Naive thymus-derived CD8-positive, alpha-beta T cell (primary cell): ENCODE results near the gene USP49. TPM values are rescaled to one million over a fixed set of nuclear protein-coding genes. Genes with fewer than 3 reads are reported as not detected.

Source experiments
- ATAC-seq, 2 donors: fragments of 150-1000 bp; cut with Tn5 transposase in 1 of 2; sonication (Bioruptor Pico), chemical (Tn5 transposase) in 1 of 2; 1 replicate in 1 of 2; 2 replicates in 1 of 2; pipeline ENCODE4 v1.10.0; 2021; ENCODE audit warnings: mild to moderate bottlenecking in 2 of 2, moderate library complexity in 2 of 2
- POLR2A ChIA-PET: fragments of 350-600 bp; sonication (Branson Sonifier 250); formaldehyde crosslinking; loops from one replicate; lab custom pipeline; 2021; ENCODE audit warnings: antibody characterized with exemption; lab: Charles Lee
- DNase-seq, 10 donors: peaks; one replicate each; pipeline versions ENCODE4 v3.0.0 to v3.0.0-alpha.2; 2020 to 2022
- H3K27ac Mint-ChIP-seq, 10 donors: one replicate each; pipeline ENCODE4 v1.8.0; 2020 to 2022; ENCODE audit warnings: mild to moderate bottlenecking in 10 of 10, mixed read lengths in 10 of 10, moderate library complexity in 4 of 10, inconsistent platforms in 1 of 10
- H3K27me3 Mint-ChIP-seq, 5 donors: one replicate each; pipeline ENCODE4 v1.8.0; 2021 to 2022; ENCODE audit warnings: mixed read lengths in 5 of 5
- H3K36me3 Mint-ChIP-seq, 3 donors: one replicate each; pipeline ENCODE4 v1.8.0; 2020 to 2022; ENCODE audit warnings: mixed read lengths in 3 of 3, mild to moderate bottlenecking in 2 of 3, inconsistent platforms in 1 of 3
- H3K4me1 Mint-ChIP-seq, 4 donors: one replicate each; pipeline ENCODE4 v1.8.0; 2021 to 2022; ENCODE audit warnings: mixed read lengths in 4 of 4
- H3K4me3 Mint-ChIP-seq, 10 donors: one replicate each; pipeline ENCODE4 v1.8.0; 2020 to 2022; ENCODE audit warnings: mild to moderate bottlenecking in 10 of 10, mixed read lengths in 10 of 10, moderate library complexity in 6 of 10, inconsistent platforms in 1 of 10
- H3K9me3 Mint-ChIP-seq, 9 donors: one replicate each; pipeline ENCODE4 v1.8.0; 2020 to 2022; ENCODE audit warnings: mixed read lengths in 9 of 9, mild to moderate bottlenecking in 3 of 9, inconsistent platforms in 1 of 9, moderate library complexity in 1 of 9
- polyA plus RNA-seq, 3 donors: library from polyadenylated mRNA; unstranded; fragments of 300-500 nt; fragmentation: Illumina TruSeq; gene quantifications; one replicate each; pipeline ENCODE4 v1.2.3, GENCODE V29; 2021
- total RNA-seq, 8 experiments: library from RNA in 2 of 8; stranded (reverse) in 2 of 8; gene quantifications; one replicate each; pipeline ENCODE4 v1.2.3 and lab custom pipeline; 2021 to 2026

Gene USP49
- total and polyA plus RNA-seq, 5 experiments from 2014 or later: 0.34 to 3.0 (median 0.48) TPM

- POLR2A ChIA-PET: interaction anchor here (0.9 to 5.7 kb wide), 7 partner anchors 11 to 138 kb away, joined by 4 to 98 read pairs (median 13); partner anchors contain the start of genes TAF8, TOMM6 and USP49
Observed at GRCh38 chr6:41922154-41922553, 27.0 kb upstream of the USP49 start.

GRCh38 chr6:41921712-41921998, 26.5 kb upstream of the USP49 start:
- H3K27ac Mint-ChIP-seq: peak overlapping the region; percentile 97 to 100 (median 99)
- H3K36me3 Mint-ChIP-seq: peaks cover 0 to 18% (median 0%) of the 10 kb centered on the region in 3 donors
- DNase-seq (no peak), ATAC-seq (peak in 1 of 2 donors; percentile 26)
- no peaks in the 10 kb centered on the region for H3K9me3 Mint-ChIP-seq
- H3K4me3 Mint-ChIP-seq: peak overlapping the region; percentile 97 to 100 (median 100)
- H3K27me3 Mint-ChIP-seq: peaks cover 0 to 4% (median 0%) of the 10 kb centered on the region in 5 donors
- POLR2A ChIA-PET: interaction anchor here (0.7 to 5.7 kb wide), 13 partner anchors 9 to 1008 kb away, joined by 3 to 98 read pairs (median 7); partner anchors contain the start of genes CCND3, TAF8, TOMM6 and USP49
- H3K4me1 Mint-ChIP-seq: peaks cover 37 to 59% (median 53%) of the 10 kb centered on the region in 4 donors

More at GRCh38 chr6:41922154-41922553, 27.0 kb upstream of the USP49 start:
- H3K36me3 Mint-ChIP-seq: peaks cover 0 to 16% (median 0%) of the 10 kb centered on the region in 3 donors
- DNase-seq (no peak), ATAC-seq (no peak)
- no peaks in the 10 kb centered on the region for H3K9me3 Mint-ChIP-seq
- peak overlapping the region; percentile 97 to 100 (median 100) for H3K4me3 Mint-ChIP-seq
- peaks cover 37 to 59% (median 55%) of the 10 kb centered on the region in 4 donors for H3K4me1 Mint-ChIP-seq
- peaks cover 0 to 4% (median 0%) of the 10 kb centered on the region in 5 donors for H3K27me3 Mint-ChIP-seq
- H3K27ac Mint-ChIP-seq: peak overlapping the region; percentile 97 to 100 (median 99)

- peak within 1 kb of the TSS; percentile 97 to 100 (median 99) for H3K27ac Mint-ChIP-seq
- ATAC-seq: peak; percentile 86 to 91
- H3K27me3 Mint-ChIP-seq: peaks cover 0 to 4% (median 0%) of the 10 kb centered on the region in 5 donors
- peak; percentile 89 to 98 (median 94) for DNase-seq
- H3K36me3 Mint-ChIP-seq: peaks cover 0 to 23% (median 0%) of the 10 kb centered on the region in 3 donors
- POLR2A ChIA-PET: interaction anchor here (0.7 to 5.7 kb wide), 14 partner anchors 10 to 1009 kb away, joined by 3 to 98 read pairs (median 6); partner anchors contain the start of genes CCND3, TAF8, TOMM6 and USP49
- no peaks in the 10 kb centered on the region for H3K9me3 Mint-ChIP-seq
- H3K4me3 Mint-ChIP-seq: peak within 1 kb of the TSS; percentile 97 to 100 (median 100)
- H3K4me1 Mint-ChIP-seq: peaks cover 37 to 58% (median 54%) of the 10 kb centered on the region in 4 donors
Observed at GRCh38 chr6:41920921-41921711, 25.9 kb upstream of the USP49 start, which contains the start of the genes BYSL and MED20. Gene BYSL, plus strand, starts transcription at chr6:41921499. Its CDS starts 64 bp downstream, at chr6:41921563. Gene MED20, minus strand, starts transcription at chr6:41921139. Its CDS starts 121 bp downstream, at chr6:41921018.

GRCh38 chr6:41917528-41917927, 22.4 kb upstream of the USP49 start:
- no peak for DNase-seq
- POLR2A ChIA-PET: no interaction called here
- Mint-ChIP-seq H3K36me3 (peaks cover 0 to 39% (median 9%) of the 10 kb centered on the region in 3 donors), H3K27ac (no peak overlapping the region), H3K27me3 (peaks cover 0 to 4% (median 0%) of the 10 kb centered on the region in 5 donors), H3K9me3 (no peaks in the 10 kb centered on the region), H3K4me1 (peaks cover 25 to 48% (median 29%) of the 10 kb centered on the region in 4 donors), H3K4me3 (no peak overlapping the region)
- ATAC-seq: no peak

- peaks cover 4 to 28% (median 9%) of the 10 kb centered on the region in 4 donors for H3K4me1 Mint-ChIP-seq
- no peak for DNase-seq
- POLR2A ChIA-PET: no interaction called here
- no peaks in the 10 kb centered on the region for H3K9me3 Mint-ChIP-seq
- peaks cover 0 to 54% (median 10%) of the 10 kb centered on the region in 3 donors for H3K36me3 Mint-ChIP-seq
- no peaks in the 10 kb centered on the region for H3K27me3 Mint-ChIP-seq
- no peak overlapping the region for H3K4me3 Mint-ChIP-seq
- ATAC-seq: no peak
- peak overlapping the region in 1 of 10 donors; percentile 18 for H3K27ac Mint-ChIP-seq
Observed at GRCh38 chr6:41914869-41915530, 19.8 kb upstream of the USP49 start.

GRCh38 chr6:41914343-41914742, 19.2 kb upstream of the USP49 start:
- DNase-seq (no peak), ATAC-seq (no peak)
- Mint-ChIP-seq H3K9me3 (no peaks in the 10 kb centered on the region), H3K4me3 (no peak overlapping the region), H3K4me1 (peaks cover 0 to 25% (median 7%) of the 10 kb centered on the region in 4 donors), H3K36me3 (peaks cover 0 to 56% (median 10%) of the 10 kb centered on the region in 3 donors), H3K27me3 (no peaks in the 10 kb centered on the region), H3K27ac (peak overlapping the region in 1 of 10 donors; percentile 50)
- POLR2A ChIA-PET: no interaction called here

- POLR2A ChIA-PET: interaction anchor here (0.6 kb wide), 1 partner anchor 16 kb away, joined by 3 read pairs; no protein-coding TSS in a partner anchor
- Mint-ChIP-seq H3K9me3 (no peaks in the 10 kb centered on the region), H3K27me3 (no peaks in the 10 kb centered on the region), H3K27ac (peak overlapping the region in 1 of 10 donors; percentile 31), H3K4me3 (no peak overlapping the region), H3K4me1 (peaks cover 8 to 21% (median 14%) of the 10 kb centered on the region in 4 donors), H3K36me3 (peaks cover 0 to 76% (median 12%) of the 10 kb centered on the region in 3 donors)
- DNase-seq (no peak), ATAC-seq (no peak)
Observed at GRCh38 chr6:41909727-41910126, 14.6 kb upstream of the USP49 start.

- peak overlapping the region in 4 of 10 donors; percentile 22 to 68 (median 48) for H3K27ac Mint-ChIP-seq
- ATAC-seq (peak; percentile 54 to 67), DNase-seq (peak; percentile 23 to 74 (median 52))
- H3K4me1 Mint-ChIP-seq: peaks cover 14 to 20% (median 17%) of the 10 kb centered on the region in 4 donors
- no peak overlapping the region for H3K4me3 Mint-ChIP-seq
- no peaks in the 10 kb centered on the region for H3K27me3 Mint-ChIP-seq
- POLR2A ChIA-PET: no interaction called here
- no peaks in the 10 kb centered on the region for H3K9me3 Mint-ChIP-seq
- peaks cover 0 to 15% (median 0%) of the 10 kb centered on the region in 3 donors for H3K36me3 Mint-ChIP-seq
Observed at GRCh38 chr6:41901882-41902519, 6.8 kb upstream of the USP49 start.

GRCh38 chr6:41900861-41901260, 5.7 kb upstream of the USP49 start:
- Mint-ChIP-seq H3K27ac (no peak overlapping the region), H3K4me3 (no peak overlapping the region), H3K27me3 (no peaks in the 10 kb centered on the region), H3K4me1 (peaks cover 16 to 25% (median 21%) of the 10 kb centered on the region in 4 donors), H3K9me3 (no peaks in the 10 kb centered on the region), H3K36me3 (peaks cover 0 to 6% (median 0%) of the 10 kb centered on the region in 3 donors)
- no peak for DNase-seq
- ATAC-seq: no peak
- POLR2A ChIA-PET: no interaction called here

GRCh38 chr6:41896281-41896680, 1.1 kb upstream of the USP49 start:
- Mint-ChIP-seq H3K27ac (peak overlapping the region in 9 of 10 donors; percentile 73 to 96 (median 90)), H3K9me3 (no peaks in the 10 kb centered on the region), H3K4me3 (peak overlapping the region in 1 of 10 donors; percentile 15), H3K4me1 (peaks cover 0 to 11% (median 9%) of the 10 kb centered on the region in 4 donors), H3K27me3 (no peaks in the 10 kb centered on the region), H3K36me3 (no peaks in the 10 kb centered on the region)
- no peak for DNase-seq
- ATAC-seq: no peak
- POLR2A ChIA-PET: interaction anchor here (0.6 to 2.1 kb wide), 13 partner anchors 25 to 1303 kb away, joined by 3 to 18 read pairs (median 4); partner anchors contain the start of genes BYSL, MED20 and TAF8

- POLR2A ChIA-PET: interaction anchor here (0.5 to 2.1 kb wide), 15 partner anchors 13 to 669 kb away, joined by 3 to 18 read pairs (median 4); partner anchors contain the start of genes BYSL, MED20, TAF8 and TOMM6
- Mint-ChIP-seq H3K9me3 (no peaks in the 10 kb centered on the region), H3K4me3 (no peak overlapping the region), H3K27me3 (no peaks in the 10 kb centered on the region), H3K36me3 (no peaks in the 10 kb centered on the region), H3K27ac (peak overlapping the region in 7 of 10 donors; percentile 89 to 96 (median 94)), H3K4me1 (peaks cover 0 to 11% (median 9%) of the 10 kb centered on the region in 4 donors)
- ATAC-seq (peak; percentile 55 to 67), DNase-seq (peak in 2 of 10 donors; percentile 13 to 53)
Observed at GRCh38 chr6:41894366-41895299, 542 bp downstream of the USP49 start.
